Tibial nerve (tissue), 4 donors: ENCODE data around the gene RAB19. TPM values are rescaled to one million over a fixed set of nuclear protein-coding genes. Genes with fewer than 3 reads are reported as not detected.

Experiments used
- DNase-seq, 2 donors: peaks; one replicate each; pipeline ENCODE4 v3.0.0-alpha.2; 2019; ENCODE audit warnings: low spot score in 2 of 2
- H3K27ac ChIP-seq, 4 donors: fragments of 200-600 bp; sonication (generic) in 3 of 4; one replicate each; pipeline ENCODE4 v1.5.1; 2017 to 2019; ENCODE audit warnings: mild to moderate bottlenecking in 1 of 4
- H3K27me3 ChIP-seq, 2 donors: fragments of 200-600 bp; sonication (generic) in 1 of 2; one replicate each; pipeline versions ENCODE4 v1.5.1 to v1.6.0; 2017 to 2019
- H3K36me3 ChIP-seq, 3 donors: fragments of 200-600 bp; sonication (generic); one replicate each; pipeline ENCODE4 v1.5.1; 2018 to 2019
- H3K4me1 ChIP-seq, 4 donors: fragments of 200-600 bp; sonication (generic) in 3 of 4; one replicate each; pipeline ENCODE4 v1.5.1; 2017 to 2019
- H3K4me3 ChIP-seq, 4 donors: fragments of 200-600 bp; sonication (generic) in 3 of 4; one replicate each; pipeline ENCODE4 v1.5.1; 2017 to 2019; ENCODE audit warnings: mild to moderate bottlenecking in 1 of 4, moderate library complexity in 1 of 4
- H3K9me3 ChIP-seq, 4 donors: fragments of 200-600 bp; sonication (generic) in 3 of 4; one replicate each; pipeline ENCODE4 v1.5.1; 2017 to 2019
- EP300 ChIP-seq, 2 donors: sonication (generic); formaldehyde crosslinking; IDR thresholded peaks; one replicate each; pipeline ENCODE4 v1.6.1; 2017; ENCODE audit warnings: antibody characterized with exemption in 2 of 2, mild to moderate bottlenecking in 1 of 2
- POLR2A ChIP-seq, 2 donors: fragments of 450-650 bp; IDR thresholded peaks; one replicate each; pipeline ENCODE4 v1.6.1; 2017; ENCODE audit warnings: antibody characterized with exemption in 2 of 2, mild to moderate bottlenecking in 2 of 2, moderate library complexity in 2 of 2
- WGBS, 2 donors: methylation state at CpG; one replicate each; pipeline ENCODE4 v1.1.5; 2018; 5-methylcytosine and 5-hydroxymethylcytosine counted together
- total RNA-seq, 4 donors: library from RNA; depleted of rRNA; stranded (reverse); fragments of >200 nt; gene quantifications; one replicate each; pipeline ENCODE4 v1.1.0, GENCODE V29; 2016
- TF ChIP-seq, protein P1 (sequence below), 5 experiments: fragments of 200-600 bp in 3 of 5; fragments of 450-650 bp in 2 of 5; sonication (generic) in 3 of 5; IDR thresholded peaks; one replicate each; pipeline ENCODE4 v1.5.1; 2016 to 2019; ENCODE audit warnings: antibody characterized with exemption in 5 of 5, mild to moderate bottlenecking in 3 of 5, moderate library complexity in 2 of 5

The RAB19 gene
- total RNA-seq, 4 donors from 2014 or later, result not detected

- Histone ChIP-seq H3K27me3 (no peaks in the 10 kb centered on the region), H3K36me3 (peaks cover 3 to 85% (median 18%) of the 10 kb centered on the region in 3 donors), H3K4me1 (peaks cover 0 to 4% (median 0%) of the 10 kb centered on the region in 4 donors), H3K4me3 (no peak overlapping the region), H3K27ac (no peak overlapping the region), H3K9me3 (no peaks in the 10 kb centered on the region)
- 50 to 51% methylated on average over 3 of the region's 3 CpGs for WGBS, 2 donors
- no peak for DNase-seq
- TF ChIP-seq POLR2A (IDR thresholded peaks at IDR 0.05), result no peak
- TF ChIP-seq, protein P1, sequence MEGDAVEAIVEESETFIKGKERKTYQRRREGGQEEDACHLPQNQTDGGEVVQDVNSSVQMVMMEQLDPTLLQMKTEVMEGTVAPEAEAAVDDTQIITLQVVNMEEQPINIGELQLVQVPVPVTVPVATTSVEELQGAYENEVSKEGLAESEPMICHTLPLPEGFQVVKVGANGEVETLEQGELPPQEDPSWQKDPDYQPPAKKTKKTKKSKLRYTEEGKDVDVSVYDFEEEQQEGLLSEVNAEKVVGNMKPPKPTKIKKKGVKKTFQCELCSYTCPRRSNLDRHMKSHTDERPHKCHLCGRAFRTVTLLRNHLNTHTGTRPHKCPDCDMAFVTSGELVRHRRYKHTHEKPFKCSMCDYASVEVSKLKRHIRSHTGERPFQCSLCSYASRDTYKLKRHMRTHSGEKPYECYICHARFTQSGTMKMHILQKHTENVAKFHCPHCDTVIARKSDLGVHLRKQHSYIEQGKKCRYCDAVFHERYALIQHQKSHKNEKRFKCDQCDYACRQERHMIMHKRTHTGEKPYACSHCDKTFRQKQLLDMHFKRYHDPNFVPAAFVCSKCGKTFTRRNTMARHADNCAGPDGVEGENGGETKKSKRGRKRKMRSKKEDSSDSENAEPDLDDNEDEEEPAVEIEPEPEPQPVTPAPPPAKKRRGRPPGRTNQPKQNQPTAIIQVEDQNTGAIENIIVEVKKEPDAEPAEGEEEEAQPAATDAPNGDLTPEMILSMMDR (IDR thresholded peaks at IDR 0.05), result no peak
Measured at GRCh38 chr7:140458201-140458600, 54.3 kb downstream of the RAB19 start.

- WGBS, 2 donors, result 62 to 68% methylated on average over 8 of the region's 8 CpGs
- Histone ChIP-seq H3K36me3 (peaks cover 3 to 85% (median 18%) of the 10 kb centered on the region in 3 donors), H3K27me3 (no peaks in the 10 kb centered on the region), H3K4me1 (peaks cover 0 to 4% (median 0%) of the 10 kb centered on the region in 4 donors), H3K27ac (no peak overlapping the region), H3K9me3 (no peaks in the 10 kb centered on the region), H3K4me3 (no peak overlapping the region)
- no peak for DNase-seq
- TF ChIP-seq, protein P1 (IDR thresholded peaks at IDR 0.05), result no peak
- TF ChIP-seq EP300 (IDR thresholded peaks at IDR 0.05) (no peak), POLR2A (IDR thresholded peaks at IDR 0.05) (no peak)
Measured at GRCh38 chr7:140458916-140459315, 55.1 kb downstream of the RAB19 start.

DNA sequence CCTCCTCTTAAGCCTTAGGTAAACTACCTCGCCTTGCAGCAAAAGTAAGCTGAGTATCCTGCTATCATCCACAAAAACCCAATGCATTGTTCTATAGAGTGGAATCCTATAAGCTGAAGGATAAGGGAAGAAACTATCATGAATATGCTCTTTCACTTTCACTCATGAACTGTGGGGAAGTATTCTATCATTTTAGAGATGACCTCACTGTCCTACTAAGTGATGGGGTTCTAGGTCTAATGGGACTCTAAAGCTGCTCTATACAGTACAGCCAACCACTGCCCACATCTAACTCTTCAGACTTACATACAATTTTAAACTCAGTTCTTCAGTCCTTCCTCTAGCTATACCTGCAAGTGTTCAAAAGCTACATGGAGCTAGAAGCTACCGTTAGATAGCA is 59.3 kb downstream of the RAB19 start:
- 98 to 100% methylated on average over 2 of the region's 2 CpGs for WGBS, 2 donors
- DNase-seq, result no peak
- Histone ChIP-seq H3K27me3 (no peaks in the 10 kb centered on the region), H3K4me3 (no peak overlapping the region), H3K36me3 (peaks cover 0 to 97% (median 4%) of the 10 kb centered on the region in 3 donors), H3K4me1 (no peaks in the 10 kb centered on the region), H3K9me3 (no peaks in the 10 kb centered on the region), H3K27ac (no peak overlapping the region)
- no peak for TF ChIP-seq EP300 (IDR thresholded peaks at IDR 0.05)
- TF ChIP-seq, protein P1 (IDR thresholded peaks at IDR 0.05), result no peak
- no peak for TF ChIP-seq POLR2A (IDR thresholded peaks at IDR 0.05)

DNA sequence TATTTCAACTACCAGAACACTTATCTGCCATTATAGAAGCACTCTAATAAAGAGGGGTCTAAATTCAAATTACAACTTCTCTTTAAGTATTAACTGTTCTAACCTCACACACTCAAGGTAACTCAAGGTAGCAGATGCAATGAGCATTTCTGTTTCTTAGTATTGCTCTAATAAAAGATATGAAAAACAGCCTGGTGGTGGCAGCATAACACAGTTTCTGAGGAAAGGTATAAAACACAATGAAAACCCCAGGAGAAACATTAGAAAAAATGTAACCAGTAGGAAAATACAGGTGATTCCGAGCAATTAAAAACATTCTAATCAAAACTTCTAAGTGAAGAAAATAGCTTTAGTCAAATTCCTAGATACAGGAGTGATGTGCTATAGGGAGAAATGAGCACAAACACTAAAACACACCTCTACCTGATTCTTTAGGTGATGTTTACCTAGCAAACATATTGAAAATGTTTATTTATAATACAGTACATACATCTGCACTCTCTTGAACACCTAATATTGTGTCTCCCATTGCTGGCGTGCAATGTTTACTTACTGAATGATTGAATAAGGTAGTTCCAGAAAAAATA is 72.0 kb downstream of the RAB19 start:
- no peaks in the 10 kb centered on the region for H3K9me3 ChIP-seq
- H3K27ac ChIP-seq, result no peak overlapping the region
- TF ChIP-seq, protein P1 (IDR thresholded peaks at IDR 0.05), result peak; percentile 16 to 50 (median 49)
- TF ChIP-seq POLR2A (IDR thresholded peaks at IDR 0.05) (no peak), EP300 (IDR thresholded peaks at IDR 0.05) (no peak)
- H3K4me3 ChIP-seq, result no peak overlapping the region
- DNase-seq, result peak in 1 of 2 donors; percentile 63
- H3K36me3 ChIP-seq, result peaks cover 0 to 9% (median 0%) of the 10 kb centered on the region in 3 donors
- no peaks in the 10 kb centered on the region for H3K27me3 ChIP-seq
- H3K4me1 ChIP-seq, result peaks cover 0 to 32% (median 16%) of the 10 kb centered on the region in 4 donors
- WGBS, 2 donors, result 48 to 51% methylated on average over 2 of the region's 2 CpGs

DNA sequence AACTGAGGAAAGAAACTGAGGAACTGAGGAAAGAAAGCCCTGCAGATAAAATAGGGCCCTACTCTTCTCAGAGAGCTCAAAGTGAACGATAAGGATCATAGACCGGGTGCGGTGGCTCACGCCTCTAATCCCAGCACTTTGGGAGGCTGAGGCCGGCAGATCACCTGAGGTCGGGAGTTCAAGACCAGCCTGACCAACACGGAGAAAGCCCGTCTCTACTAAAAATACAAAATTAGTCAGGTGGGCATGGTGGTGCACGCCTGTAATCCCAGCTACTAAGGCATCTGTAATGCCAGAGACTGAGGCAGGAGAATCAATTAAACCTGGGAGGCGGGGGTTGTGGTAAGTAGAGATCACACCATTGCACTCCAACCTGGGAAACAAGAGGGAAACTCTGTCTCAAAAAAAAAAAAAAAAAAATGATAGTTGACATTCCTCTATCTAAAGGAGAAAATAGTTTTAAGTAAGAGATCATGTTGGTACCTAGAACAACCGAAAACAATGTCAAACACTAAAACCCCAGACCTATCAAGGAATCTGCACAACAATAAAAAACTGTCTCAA is 72.9 kb downstream of the RAB19 start:
- H3K36me3 ChIP-seq, result no peaks in the 10 kb centered on the region
- WGBS, 2 donors, result 70 to 85% methylated on average over 11 of the region's 11 CpGs
- H3K9me3 ChIP-seq, result no peaks in the 10 kb centered on the region
- DNase-seq, result no peak
- H3K4me1 ChIP-seq, result peaks cover 0 to 32% (median 16%) of the 10 kb centered on the region in 4 donors
- no peak overlapping the region for H3K4me3 ChIP-seq
- peak overlapping the region in 1 of 4 donors; percentile 94 for H3K27ac ChIP-seq
- TF ChIP-seq, protein P1 (IDR thresholded peaks at IDR 0.05), result no peak
- TF ChIP-seq POLR2A (IDR thresholded peaks at IDR 0.05) (no peak), EP300 (IDR thresholded peaks at IDR 0.05) (no peak)
- H3K27me3 ChIP-seq, result no peaks in the 10 kb centered on the region
